GM10266 (cell line): Measurements from ENCODE around the gene SUCO.

Source experiments
- DNase-seq: peaks from one replicate; pipeline ENCODE4 v3.0.0; 2012; ENCODE audit errors: extremely low spot score
- TF ChIP-seq, protein P1 (sequence below): IDR thresholded peaks from 2 replicates; pipeline ENCODE4 v1.5.1; 2012; ENCODE audit warnings: mild to moderate bottlenecking, low read depth; ENCODE audit not compliant: control insufficient read depth, insufficient read depth; ENCODE audit errors: missing control alignments

The SUCO gene

DNA sequence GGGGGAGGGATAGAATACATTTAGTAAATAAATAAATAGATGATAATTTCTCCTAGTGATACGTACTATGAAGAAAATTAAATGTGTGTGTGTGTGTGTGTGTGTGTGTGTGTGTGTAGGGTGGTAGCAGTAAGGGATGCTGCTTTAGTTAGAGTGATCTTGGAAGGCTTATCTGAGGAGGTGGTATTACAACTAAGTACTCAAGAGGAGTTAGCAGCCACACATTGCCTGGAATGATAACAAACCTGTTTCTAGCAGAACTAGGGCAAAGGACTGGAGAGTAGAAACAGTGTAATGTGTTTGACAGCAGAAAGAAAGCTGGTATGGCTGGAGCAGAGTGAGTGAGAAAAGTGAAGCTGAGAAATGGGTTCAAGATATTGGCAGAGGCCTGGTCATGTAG lies 67.7 kb downstream of the SUCO start:
- TF ChIP-seq, protein P1, sequence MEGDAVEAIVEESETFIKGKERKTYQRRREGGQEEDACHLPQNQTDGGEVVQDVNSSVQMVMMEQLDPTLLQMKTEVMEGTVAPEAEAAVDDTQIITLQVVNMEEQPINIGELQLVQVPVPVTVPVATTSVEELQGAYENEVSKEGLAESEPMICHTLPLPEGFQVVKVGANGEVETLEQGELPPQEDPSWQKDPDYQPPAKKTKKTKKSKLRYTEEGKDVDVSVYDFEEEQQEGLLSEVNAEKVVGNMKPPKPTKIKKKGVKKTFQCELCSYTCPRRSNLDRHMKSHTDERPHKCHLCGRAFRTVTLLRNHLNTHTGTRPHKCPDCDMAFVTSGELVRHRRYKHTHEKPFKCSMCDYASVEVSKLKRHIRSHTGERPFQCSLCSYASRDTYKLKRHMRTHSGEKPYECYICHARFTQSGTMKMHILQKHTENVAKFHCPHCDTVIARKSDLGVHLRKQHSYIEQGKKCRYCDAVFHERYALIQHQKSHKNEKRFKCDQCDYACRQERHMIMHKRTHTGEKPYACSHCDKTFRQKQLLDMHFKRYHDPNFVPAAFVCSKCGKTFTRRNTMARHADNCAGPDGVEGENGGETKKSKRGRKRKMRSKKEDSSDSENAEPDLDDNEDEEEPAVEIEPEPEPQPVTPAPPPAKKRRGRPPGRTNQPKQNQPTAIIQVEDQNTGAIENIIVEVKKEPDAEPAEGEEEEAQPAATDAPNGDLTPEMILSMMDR = no peak
- no peak for DNase-seq

DNA sequence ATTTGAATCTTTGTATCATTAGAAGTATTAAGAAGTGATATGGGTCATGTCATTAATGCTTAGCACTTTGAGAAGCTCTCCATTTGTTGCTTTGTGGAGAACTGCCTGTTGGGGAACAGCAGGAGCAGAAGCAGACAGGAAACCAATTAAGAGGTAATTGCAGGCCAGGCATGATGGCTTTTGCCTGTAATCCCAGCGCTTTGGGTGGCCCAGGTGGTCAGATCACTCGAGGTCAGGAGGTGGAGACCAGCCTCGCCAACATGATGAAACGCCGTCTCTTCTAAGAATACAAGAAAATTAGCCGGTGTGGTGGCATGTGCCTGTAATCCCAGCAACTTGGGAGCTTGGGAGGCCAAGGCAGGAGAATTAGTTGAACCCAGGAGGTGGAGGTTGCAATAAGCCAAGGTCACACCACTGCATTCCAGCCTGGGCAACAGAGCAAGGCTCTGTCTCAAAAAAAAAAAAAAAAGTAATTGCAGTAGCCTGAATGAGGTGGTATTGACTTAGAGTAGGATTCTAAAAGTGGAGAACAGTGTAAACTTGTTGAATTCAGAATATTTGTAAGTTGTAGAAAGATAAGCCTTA lies 68.2 kb downstream of the SUCO start:
- TF ChIP-seq, protein P1 = no peak

DNA sequence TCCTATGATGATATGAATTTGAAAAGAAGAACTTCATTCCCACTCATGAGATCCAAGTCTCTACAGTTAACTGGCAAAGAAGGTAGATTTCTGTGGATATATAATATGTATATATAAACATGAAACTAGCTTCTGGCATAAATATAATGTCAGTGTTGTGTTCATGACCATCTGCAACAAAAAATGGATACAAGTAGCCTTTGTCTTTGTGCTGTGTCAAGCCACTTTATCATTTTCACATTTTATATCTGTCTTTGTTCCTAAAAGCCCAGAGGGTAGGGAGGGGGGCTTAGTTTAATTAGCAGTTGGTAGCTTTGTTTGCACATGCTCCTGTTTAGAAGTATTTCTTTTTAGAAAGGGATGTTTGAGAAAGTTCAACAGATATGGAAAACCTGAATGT lies 69.8 kb downstream of the SUCO start:
- TF ChIP-seq, protein P1 = no peak
- no peak for DNase-seq

More for the DNA sequence above, 68.2 kb downstream of the SUCO start:
- DNase-seq = no peak

DNA sequence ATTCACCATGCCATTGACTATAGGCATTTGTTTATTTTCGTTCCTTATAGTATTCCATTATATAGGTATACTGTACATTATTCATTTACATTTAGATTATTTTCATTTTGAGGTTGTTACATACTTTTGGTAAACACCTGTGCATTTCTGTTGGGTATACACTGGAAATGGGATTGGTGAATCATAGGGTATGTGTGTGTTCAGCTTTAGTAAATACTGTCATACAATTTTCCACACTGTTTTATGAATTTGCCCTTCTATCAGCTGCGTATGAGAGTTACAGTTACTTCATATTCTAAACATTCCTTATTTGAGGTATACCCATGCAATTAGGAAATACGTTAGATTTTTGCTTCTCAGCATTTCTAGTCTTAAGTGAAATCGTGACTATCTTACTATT lies 70.9 kb downstream of the SUCO start:
- TF ChIP-seq, protein P1 = no peak
- DNase-seq = no peak

DNA sequence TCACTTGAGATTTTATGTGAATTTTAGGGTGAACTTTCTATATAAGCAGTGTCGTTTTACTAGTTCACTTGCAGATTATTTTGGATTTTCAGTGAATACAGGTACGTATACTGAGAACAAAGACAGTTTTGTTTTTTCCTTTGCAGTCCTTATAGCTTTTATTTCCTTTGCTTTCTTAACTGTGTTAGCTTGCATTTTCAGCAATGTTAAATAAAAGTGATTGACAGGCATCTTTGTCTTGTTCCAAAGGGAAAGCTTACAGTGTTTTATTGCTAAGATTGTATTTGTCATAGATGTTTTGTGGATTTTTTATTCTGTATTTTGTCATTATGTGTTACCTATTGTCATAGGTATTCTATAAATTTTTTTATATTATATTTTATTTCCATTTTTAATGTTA lies 72.7 kb downstream of the SUCO start:
- no peak for DNase-seq
- TF ChIP-seq, protein P1 = no peak

DNA sequence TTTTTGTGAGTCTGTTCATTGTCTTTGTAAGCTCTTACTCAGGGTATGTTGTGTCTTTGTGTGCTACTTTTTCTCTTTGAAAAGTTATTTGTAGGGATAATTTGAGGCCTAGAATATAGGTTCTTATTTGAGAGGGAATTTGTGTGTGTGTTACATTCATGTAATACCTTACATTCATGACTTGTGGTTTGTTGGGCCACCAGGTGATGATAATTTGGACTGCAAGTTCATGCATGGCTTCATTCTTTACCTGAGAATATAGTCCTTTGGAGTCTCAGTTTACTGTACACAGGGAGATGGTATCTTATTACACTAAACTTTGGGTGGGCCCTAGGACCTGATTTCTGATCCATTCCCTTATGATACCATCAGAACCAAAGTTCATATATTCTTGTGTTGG lies 74.2 kb downstream of the SUCO start:
- no peak for DNase-seq
- TF ChIP-seq, protein P1 = no peak

DNA sequence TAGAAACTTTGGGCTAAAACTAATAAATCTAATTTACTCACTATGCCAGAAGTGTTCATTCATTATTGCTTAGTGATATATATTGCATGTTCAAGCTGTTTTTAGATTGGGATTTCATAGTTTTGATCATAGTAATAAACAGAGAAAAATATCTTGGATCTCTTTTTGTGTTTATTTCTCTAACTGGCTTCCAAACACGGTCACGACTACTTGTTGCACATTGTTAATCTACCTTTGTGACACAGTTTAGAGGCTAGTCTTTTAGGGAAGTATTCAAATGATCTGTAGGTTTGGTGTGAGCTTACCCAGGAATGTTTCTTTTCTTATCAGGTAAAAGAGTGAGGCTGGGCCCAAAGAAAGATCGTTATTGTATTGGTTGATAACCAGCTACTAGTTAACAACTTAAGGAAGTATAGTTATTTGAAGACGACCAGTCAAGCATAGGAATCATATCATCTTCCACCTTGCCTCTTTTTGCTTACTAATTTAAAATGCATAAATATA lies 75.2 kb downstream of the SUCO start:
- TF ChIP-seq, protein P1 = no peak

More for the DNA sequence above, 75.2 kb downstream of the SUCO start:
- no peak for DNase-seq
